22Rv1 (cell line): ENCODE measurements around the gene KYAT1.

Source experiments
- H3K27ac ChIP-seq: fragments of 450-650 bp; 2 replicates; pipeline ENCODE4 v1.5.1; 2017
- ZFX ChIP-seq: fragments of 450-650 bp; IDR thresholded peaks from 2 replicates; pipeline ENCODE4 v1.6.1; 2017; ENCODE audit warnings: antibody characterized with exemption, borderline replicate concordance
- TF ChIP-seq, protein P1 (sequence below): fragments of 450-650 bp; IDR thresholded peaks from 2 replicates; pipeline ENCODE4 v1.5.1; 2017; ENCODE audit warnings: mild to moderate bottlenecking

KYAT1 gene

DNA sequence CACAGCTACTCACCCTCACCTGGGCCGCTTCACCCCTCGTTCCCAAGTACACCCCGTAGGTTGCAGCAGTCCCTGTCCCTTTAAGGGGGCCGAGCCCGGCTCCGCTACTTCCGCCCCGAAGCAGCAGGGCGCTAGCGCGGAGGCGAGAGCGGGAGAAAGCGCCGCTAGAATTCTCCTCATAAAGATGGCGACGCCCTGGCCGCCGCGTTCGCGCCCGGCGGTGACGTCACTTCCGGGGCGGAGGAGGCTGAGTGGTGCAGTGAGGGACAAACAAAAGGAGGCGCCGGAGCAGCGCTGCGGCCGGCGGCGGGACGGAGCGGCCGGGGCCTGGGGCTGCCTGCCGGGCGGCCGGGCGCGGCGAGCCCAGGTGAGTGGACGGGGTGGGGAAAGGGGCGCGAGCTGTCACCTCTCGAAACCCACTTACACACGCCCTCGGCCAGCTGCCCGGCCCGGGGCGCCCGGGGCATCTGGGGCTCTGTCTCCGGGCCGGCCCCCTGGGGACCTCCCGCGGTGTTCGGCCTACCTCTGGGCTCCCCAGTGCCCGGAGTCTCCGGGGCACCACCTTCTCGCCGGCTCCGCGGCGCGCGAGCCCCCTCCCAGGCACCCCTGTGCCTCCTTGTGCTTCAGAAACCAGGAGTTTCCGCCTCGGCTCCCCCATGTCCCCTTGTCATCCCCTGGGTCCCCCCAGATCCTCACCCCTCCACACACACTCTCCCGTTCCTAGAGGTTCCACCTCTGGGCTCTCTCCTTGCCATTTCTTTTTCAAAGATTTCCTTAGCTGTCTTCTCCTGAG is at the start of gene KYAT1, which contains the start of gene LRRC8A:
Gene KYAT1 (minus strand): TSS at position 67 of the 793 bp plus-strand sequence. CDS start 36,545 bp downstream, outside the sequence.
Gene LRRC8A (plus strand): TSS at position 250 of the 793 bp plus-strand sequence. CDS start 25,032 bp downstream, outside the sequence.
- TF ChIP-seq, protein P1, sequence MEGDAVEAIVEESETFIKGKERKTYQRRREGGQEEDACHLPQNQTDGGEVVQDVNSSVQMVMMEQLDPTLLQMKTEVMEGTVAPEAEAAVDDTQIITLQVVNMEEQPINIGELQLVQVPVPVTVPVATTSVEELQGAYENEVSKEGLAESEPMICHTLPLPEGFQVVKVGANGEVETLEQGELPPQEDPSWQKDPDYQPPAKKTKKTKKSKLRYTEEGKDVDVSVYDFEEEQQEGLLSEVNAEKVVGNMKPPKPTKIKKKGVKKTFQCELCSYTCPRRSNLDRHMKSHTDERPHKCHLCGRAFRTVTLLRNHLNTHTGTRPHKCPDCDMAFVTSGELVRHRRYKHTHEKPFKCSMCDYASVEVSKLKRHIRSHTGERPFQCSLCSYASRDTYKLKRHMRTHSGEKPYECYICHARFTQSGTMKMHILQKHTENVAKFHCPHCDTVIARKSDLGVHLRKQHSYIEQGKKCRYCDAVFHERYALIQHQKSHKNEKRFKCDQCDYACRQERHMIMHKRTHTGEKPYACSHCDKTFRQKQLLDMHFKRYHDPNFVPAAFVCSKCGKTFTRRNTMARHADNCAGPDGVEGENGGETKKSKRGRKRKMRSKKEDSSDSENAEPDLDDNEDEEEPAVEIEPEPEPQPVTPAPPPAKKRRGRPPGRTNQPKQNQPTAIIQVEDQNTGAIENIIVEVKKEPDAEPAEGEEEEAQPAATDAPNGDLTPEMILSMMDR: peak; percentile 18; the same call in 1 of the 2 replicates
- TF ChIP-seq ZFX: no peak
- H3K27ac ChIP-seq: peak within 1 kb of the TSS; percentile 93

DNA sequence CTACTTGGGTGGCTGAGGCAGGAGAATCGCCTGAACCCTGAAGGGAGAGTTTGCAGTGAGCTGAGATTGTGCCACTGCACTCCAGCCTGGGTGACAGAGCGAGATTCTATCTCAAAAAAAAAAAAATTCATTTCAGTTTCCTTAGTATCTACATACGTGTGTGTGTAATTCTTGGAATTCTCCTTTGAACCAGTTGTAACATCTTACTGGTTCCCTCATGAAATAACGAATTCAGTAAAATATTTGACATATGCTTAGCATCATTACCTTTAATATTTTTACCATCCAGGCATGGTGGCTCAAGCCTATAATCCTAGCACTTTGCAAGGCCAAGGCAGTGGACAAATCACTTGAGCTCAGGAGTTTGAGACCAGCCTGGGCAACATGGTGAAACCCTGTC is 47.8 kb upstream of the KYAT1 start:
- no peak for TF ChIP-seq ZFX
- TF ChIP-seq, protein P1: no peak
- H3K27ac ChIP-seq: no peak overlapping the region

DNA sequence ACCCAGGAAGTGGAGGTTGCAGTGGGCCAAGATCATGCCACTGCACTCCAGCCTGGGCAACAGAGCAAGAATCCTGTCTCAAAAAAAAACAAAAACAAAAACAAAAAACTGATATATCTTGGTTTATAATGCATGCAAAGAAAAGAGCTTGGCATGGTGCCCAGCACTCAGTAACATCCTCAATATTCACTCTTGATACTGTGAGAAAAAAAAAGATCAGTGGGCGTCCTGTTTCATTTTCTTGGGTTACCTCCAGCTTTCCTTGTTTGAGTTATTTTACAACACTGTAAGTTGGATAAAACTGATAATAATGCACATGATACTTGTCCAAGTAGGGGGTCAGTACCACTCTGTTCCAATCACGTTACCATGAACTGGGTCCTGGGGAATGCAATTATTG is 46.9 kb upstream of the KYAT1 start:
- peak overlapping the region; percentile 46 for H3K27ac ChIP-seq
- no peak for TF ChIP-seq ZFX
- TF ChIP-seq, protein P1: no peak

DNA sequence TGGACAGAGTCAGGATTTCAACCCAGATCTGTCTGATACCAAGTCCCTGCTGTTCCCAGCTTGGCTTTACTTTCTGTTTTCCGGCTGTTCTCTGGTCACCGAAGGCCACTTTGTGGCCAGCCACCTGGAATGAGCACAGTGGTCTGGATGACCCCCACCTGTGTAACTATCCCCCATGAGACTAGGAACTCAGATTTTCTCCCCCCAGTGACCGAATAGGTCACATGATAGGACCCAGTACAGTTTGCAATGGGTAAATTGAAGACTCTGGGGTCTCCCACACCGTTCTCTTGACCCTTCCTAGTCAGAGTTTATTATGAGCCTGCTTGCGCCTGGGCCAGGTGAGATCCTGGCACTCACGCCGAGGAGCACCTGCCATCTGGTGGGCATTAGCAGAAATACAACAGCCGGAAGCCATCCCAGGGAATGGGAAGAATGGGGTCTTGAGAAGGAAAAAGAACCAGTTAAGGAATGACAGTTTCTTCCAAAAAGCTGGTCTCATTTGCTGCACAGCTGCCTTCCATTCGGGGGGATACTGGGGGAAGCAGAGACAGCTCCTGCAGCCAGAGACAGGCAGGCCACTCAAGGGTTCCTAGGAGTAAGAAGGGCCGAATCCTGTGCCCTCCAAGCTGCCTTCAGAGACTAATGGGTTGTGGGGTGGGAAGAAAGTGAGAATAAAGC is 46.1 kb upstream of the KYAT1 start:
- TF ChIP-seq ZFX: no peak
- TF ChIP-seq, protein P1: peak; percentile 91
- peak overlapping the region; percentile 46 for H3K27ac ChIP-seq

DNA sequence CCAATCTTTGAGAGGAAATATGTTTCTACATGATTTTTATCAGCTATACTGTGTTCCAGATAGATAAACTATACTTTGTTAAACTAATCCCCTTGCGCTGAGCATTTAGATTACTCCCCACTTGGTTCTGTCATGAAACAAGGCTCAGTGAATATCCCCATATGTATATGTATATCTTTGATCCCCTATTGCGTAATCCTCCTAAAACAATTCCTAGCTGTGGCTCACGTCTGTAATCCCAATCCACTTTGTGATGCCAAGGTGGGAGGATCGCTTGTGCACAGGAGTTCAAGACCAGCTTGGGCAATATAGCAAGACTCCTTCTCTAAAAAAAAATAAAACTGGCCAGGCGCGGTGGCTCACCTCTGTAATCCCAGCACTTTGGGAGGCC is 41.7 kb upstream of the KYAT1 start:
- TF ChIP-seq ZFX: no peak
- TF ChIP-seq, protein P1: no peak
- peak overlapping the region; percentile 13; the same call in 1 of the 2 replicates for H3K27ac ChIP-seq

DNA sequence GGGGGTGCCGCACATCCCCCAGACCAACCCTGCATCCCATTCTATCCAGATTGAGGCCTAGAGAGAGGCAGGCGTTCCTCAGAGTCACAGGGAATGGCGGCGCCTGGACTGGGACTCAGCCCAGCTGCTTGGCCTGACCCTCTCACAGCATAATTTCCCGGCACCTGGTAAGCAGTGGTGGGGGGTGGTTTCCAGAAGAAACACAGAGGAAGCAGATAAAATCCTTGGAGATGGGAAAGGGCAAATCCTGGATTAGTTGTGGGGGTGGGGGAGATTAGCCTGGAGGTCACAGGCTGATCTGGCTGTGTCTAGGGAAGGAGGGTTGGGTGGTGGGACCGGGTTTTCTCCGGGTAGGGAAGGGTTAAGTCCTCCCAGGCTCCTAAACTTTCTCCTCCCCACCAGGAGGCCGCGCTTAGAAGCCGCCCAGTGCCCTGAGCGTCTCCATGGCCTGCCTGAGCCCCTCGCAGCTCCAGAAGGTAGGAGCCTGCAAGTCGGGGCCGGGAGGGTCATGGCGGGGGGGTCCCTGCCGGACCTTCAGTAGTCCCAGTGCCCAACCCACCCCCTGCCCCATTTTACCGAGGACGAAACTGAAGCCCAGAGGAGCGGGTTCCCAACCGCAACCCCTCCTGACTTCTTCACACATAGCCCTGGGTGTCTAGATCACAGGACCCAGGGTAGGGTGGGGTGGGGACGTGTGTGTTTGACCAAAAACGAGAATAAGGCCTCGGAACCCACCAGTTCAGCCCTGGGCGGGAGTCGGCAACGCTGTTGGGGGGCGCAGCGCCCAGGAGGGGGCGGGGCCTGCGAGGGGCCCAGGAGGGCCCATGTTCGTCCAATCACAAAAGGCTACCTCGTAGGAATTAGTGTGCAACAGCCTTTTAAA is 40.4 kb upstream of the KYAT1 start:
- peak overlapping the region; percentile 91 for H3K27ac ChIP-seq
- TF ChIP-seq ZFX: no peak
- TF ChIP-seq, protein P1: no peak
